Endothelial cell (in vitro differentiated cells): ENCODE data around the gene SMARCE1. TPM values are rescaled to one million over a fixed set of nuclear protein-coding genes. Genes with fewer than 3 reads are reported as not detected.

Source experiments
- DNase-seq: peaks from one replicate; pipeline ENCODE4 v3.0.0; 2021; ENCODE audit warnings: low spot score
- H3K27ac Mint-ChIP-seq: one replicate; pipeline ENCODE4 v1.8.0; 2021; ENCODE audit warnings: mixed read lengths, inconsistent platforms; ENCODE audit not compliant: unreplicated experiment
- H3K27me3 Mint-ChIP-seq: one replicate; pipeline ENCODE4 v1.8.0; 2021; ENCODE audit warnings: mild to moderate bottlenecking, moderate library complexity, mixed read lengths, inconsistent platforms; ENCODE audit not compliant: unreplicated experiment
- H3K36me3 Mint-ChIP-seq: one replicate; pipeline ENCODE4 v1.8.0; 2021; ENCODE audit warnings: mild to moderate bottlenecking, low read depth, mixed read lengths, inconsistent platforms; ENCODE audit not compliant: unreplicated experiment
- H3K4me1 Mint-ChIP-seq: one replicate; pipeline ENCODE4 v1.8.0; 2021; ENCODE audit warnings: mild to moderate bottlenecking, mixed read lengths, inconsistent platforms; ENCODE audit not compliant: unreplicated experiment
- H3K4me3 Mint-ChIP-seq: one replicate; pipeline ENCODE4 v1.8.0; 2021; ENCODE audit warnings: mild to moderate bottlenecking, mixed read lengths, inconsistent platforms; ENCODE audit not compliant: unreplicated experiment
- H3K9me3 Mint-ChIP-seq: one replicate; pipeline ENCODE4 v1.8.0; 2021; ENCODE audit warnings: mixed read lengths, inconsistent platforms; ENCODE audit not compliant: unreplicated experiment
- total RNA-seq: library from RNA; stranded (reverse); fragmentation: NEBNext Ultra II Directional; extraction: Animal tissue kit (Norgen Biotek cat#: 25700); gene quantifications from one replicate; pipeline ENCODE4 v1.2.1, GENCODE V29; 2021; ENCODE audit not compliant: unreplicated experiment
- TF ChIP-seq, protein P1 (sequence below): fragments of 200-600 bp; sonication (generic); IDR thresholded peaks from one replicate; pipeline ENCODE4 v1.5.0; 2021; ENCODE audit warnings: antibody characterized with exemption; ENCODE audit not compliant: unreplicated experiment

Gene SMARCE1
- total RNA-seq, 1 donor from 2014 or later = 138 TPM

DNA sequence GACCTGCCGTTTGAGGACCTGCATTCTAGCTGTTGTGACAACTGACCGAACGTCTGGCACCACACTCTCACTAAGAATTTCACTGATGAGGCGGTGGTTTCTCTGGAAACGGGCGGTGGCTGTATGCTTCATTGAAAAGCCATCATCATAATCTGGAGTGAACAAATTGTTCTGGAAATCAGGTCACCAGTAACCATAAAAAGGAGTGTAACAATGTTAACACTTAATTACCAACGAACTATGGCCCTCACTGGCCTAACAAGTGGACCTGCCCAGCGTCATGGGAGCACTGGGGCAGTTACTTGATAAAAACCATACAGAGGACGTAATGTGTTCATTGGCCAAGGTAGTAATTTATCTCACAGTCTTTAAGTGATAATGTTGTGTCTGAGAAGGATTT is 15.4 kb downstream of the SMARCE1 start:
- Mint-ChIP-seq H3K4me3 (no peak overlapping the region), H3K36me3 (peaks cover 26% of the 10 kb centered on the region)

DNA sequence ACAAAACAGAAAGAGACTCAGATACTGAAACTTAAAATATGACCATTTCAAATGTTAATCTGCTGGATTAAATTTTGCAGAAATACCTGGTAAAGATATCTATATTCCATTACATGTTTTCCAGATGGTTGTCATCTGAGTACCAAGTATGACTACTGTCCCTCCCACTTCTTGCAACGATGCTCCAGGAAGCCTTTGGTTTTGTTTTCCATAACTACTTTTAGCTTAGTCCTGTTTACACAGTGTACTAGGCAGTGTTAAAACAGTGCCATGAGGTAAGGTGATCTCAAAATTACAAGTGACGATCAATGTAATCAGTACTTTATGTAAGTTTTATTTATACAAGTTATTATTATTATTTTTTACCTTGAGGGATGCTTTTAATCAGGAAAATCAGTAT is 17.8 kb downstream of the SMARCE1 start:
- H3K4me1 Mint-ChIP-seq = peaks cover 3% of the 10 kb centered on the region
- peaks cover 18% of the 10 kb centered on the region for H3K36me3 Mint-ChIP-seq
- H3K27ac Mint-ChIP-seq = no peak overlapping the region
- no peak overlapping the region for H3K4me3 Mint-ChIP-seq
- peaks cover 4% of the 10 kb centered on the region for H3K9me3 Mint-ChIP-seq
- TF ChIP-seq, protein P1, sequence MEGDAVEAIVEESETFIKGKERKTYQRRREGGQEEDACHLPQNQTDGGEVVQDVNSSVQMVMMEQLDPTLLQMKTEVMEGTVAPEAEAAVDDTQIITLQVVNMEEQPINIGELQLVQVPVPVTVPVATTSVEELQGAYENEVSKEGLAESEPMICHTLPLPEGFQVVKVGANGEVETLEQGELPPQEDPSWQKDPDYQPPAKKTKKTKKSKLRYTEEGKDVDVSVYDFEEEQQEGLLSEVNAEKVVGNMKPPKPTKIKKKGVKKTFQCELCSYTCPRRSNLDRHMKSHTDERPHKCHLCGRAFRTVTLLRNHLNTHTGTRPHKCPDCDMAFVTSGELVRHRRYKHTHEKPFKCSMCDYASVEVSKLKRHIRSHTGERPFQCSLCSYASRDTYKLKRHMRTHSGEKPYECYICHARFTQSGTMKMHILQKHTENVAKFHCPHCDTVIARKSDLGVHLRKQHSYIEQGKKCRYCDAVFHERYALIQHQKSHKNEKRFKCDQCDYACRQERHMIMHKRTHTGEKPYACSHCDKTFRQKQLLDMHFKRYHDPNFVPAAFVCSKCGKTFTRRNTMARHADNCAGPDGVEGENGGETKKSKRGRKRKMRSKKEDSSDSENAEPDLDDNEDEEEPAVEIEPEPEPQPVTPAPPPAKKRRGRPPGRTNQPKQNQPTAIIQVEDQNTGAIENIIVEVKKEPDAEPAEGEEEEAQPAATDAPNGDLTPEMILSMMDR = no peak
- DNase-seq = no peak
- H3K27me3 Mint-ChIP-seq = no peaks in the 10 kb centered on the region

More for the DNA sequence above, 15.4 kb downstream of the SMARCE1 start:
- no peak overlapping the region for H3K27ac Mint-ChIP-seq
- DNase-seq = no peak
- H3K27me3 Mint-ChIP-seq = no peaks in the 10 kb centered on the region
- peaks cover 4% of the 10 kb centered on the region for H3K9me3 Mint-ChIP-seq
- TF ChIP-seq, protein P1 = no peak
- peaks cover 2% of the 10 kb centered on the region for H3K4me1 Mint-ChIP-seq

DNA sequence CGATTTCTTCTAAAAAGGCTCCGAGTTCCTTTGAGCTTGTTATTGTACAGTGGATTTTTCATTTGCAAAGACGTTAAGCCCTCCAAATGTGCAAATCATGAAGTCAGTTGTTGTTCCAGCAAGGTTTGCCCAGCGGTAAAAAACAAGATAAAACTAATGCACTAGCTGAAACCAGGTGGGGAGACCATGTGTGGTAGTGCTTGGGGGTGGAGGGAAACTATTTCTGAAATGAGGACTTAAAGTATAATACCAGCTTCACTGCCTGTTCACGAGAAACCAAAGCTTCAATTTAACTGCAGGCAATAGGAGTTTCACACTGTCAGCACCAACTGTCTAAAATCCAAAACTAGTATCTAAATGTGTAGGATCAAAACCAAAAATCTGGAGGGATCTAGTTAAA is 22.3 kb downstream of the SMARCE1 start:
- H3K27ac Mint-ChIP-seq = no peak overlapping the region
- no peaks in the 10 kb centered on the region for H3K9me3 Mint-ChIP-seq
- TF ChIP-seq, protein P1 = no peak

DNA sequence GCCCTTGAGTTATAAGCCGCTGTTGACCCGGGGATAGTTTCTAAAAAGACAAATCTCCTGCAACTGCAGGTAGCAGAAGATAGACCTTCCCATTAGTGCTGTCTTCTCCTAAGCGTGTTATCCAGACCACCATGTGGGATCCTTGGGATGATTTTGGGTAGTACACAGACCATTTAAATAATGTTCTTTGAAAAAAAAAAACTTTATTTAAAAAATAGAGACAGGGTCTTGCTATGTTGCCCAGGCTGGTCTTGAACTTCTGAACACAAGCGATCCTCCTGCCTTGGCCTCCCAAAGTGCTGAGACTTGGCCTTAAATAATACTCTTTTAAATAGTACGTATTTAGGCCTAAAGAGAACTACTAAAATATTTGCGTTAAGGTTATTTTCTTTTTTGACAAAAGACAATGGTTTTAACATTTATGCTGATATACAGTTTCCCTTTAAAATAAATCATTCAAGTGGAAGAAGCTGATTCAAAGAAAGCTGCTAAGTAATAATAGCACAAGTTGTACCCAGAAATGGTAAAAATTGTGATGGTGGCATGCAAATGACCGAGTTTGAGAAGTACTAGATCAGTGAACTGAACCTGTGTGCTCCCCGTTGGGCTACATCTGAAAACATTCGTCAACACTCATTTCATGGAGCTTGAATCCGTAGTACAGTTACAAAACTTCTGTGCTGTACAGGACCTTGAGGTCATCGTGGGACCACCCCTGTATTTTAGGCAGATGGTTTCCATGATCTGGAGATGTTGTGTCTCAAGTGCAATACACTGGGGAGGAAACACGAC is 24.0 kb downstream of the SMARCE1 start:
- H3K27me3 Mint-ChIP-seq = peaks cover 2% of the 10 kb centered on the region
- TF ChIP-seq, protein P1 = no peak
- H3K4me1 Mint-ChIP-seq = peaks cover 9% of the 10 kb centered on the region
- peaks cover 4% of the 10 kb centered on the region for H3K36me3 Mint-ChIP-seq
- no peak overlapping the region for H3K4me3 Mint-ChIP-seq
- no peak overlapping the region for H3K27ac Mint-ChIP-seq
- no peak for DNase-seq
- H3K9me3 Mint-ChIP-seq = no peaks in the 10 kb centered on the region

More for the DNA sequence above, 22.3 kb downstream of the SMARCE1 start:
- Mint-ChIP-seq H3K4me1 (peaks cover 9% of the 10 kb centered on the region), H3K4me3 (no peak overlapping the region), H3K27me3 (no peaks in the 10 kb centered on the region), H3K36me3 (peaks cover 7% of the 10 kb centered on the region)
- no peak for DNase-seq

DNA sequence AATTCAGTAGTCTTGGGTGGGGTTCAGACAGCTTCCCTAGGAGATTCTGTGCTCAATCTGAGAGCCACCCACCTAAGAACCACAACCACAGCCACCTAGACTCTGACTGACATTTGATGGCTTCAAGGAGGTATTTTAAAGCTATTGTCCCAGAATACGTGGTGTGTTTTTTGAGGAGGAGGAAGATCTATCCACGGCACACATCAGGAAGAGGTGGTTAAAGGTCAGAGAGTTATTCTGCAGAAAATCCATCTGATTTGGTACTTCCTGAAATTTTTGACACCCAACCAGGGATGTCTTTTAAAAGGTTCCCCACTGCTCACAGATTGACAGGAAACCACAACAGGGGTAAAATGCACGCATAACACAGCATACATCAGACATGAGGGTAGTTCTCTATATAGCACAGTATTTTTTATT is 25.1 kb downstream of the SMARCE1 start:
- TF ChIP-seq, protein P1 = no peak
- Mint-ChIP-seq H3K4me1 (peaks cover 10% of the 10 kb centered on the region), H3K36me3 (no peaks in the 10 kb centered on the region), H3K9me3 (no peaks in the 10 kb centered on the region), H3K4me3 (no peak overlapping the region), H3K27me3 (peaks cover 2% of the 10 kb centered on the region), H3K27ac (no peak overlapping the region)
- no peak for DNase-seq
